Gastrocnemius medialis (tissue), 4 donors: ENCODE data around the gene CPED1. TPM values are rescaled to one million over a fixed set of nuclear protein-coding genes. Genes with fewer than 3 reads are reported as not detected.
A peak's percentile ranks its signal among the peaks of the same experiment; 100 is the strongest.

Source experiments
- ATAC-seq, 2 donors: fragments of 150-250 bp; one replicate each; pipeline ENCODE4 v1.9.1; 2016
- DNase-seq, 2 donors: peaks; one replicate each; pipeline ENCODE4 v3.0.0-alpha.2; 2019
- H3K27ac ChIP-seq, 4 donors: fragments of 200-600 bp; sonication (generic); 1 replicate in 1 of 4; 2 replicates in 3 of 4; pipeline ENCODE4 v1.5.1; 2016 to 2018; ENCODE audit warnings: mild to moderate bottlenecking in 2 of 4, moderate library complexity in 1 of 4
- H3K27me3 ChIP-seq, 3 donors: fragments of 200-600 bp; sonication (generic) in 2 of 3; 1 replicate in 1 of 3; 2 replicates in 2 of 3; pipeline versions ENCODE4 v1.5.1 to v1.6.0; 2016 to 2019; ENCODE audit warnings: mild to moderate bottlenecking in 1 of 3, moderate library complexity in 1 of 3
- H3K36me3 ChIP-seq, 2 donors: fragments of 200-600 bp; sonication (generic) in 1 of 2; one replicate each; pipeline ENCODE4 v1.5.1; 2017 to 2018
- H3K4me1 ChIP-seq, 2 donors: fragments of 200-600 bp; sonication (generic) in 1 of 2; one replicate each; pipeline ENCODE4 v1.5.1; 2016 to 2017; ENCODE audit warnings: mild to moderate bottlenecking in 2 of 2
- H3K4me3 ChIP-seq, 4 donors: fragments of 200-600 bp; sonication (generic) in 3 of 4; 1 replicate in 1 of 4; 2 replicates in 3 of 4; pipeline ENCODE4 v1.5.1; 2016 to 2019; ENCODE audit warnings: mild to moderate bottlenecking in 2 of 4
- H3K9me3 ChIP-seq, 3 donors: fragments of 200-600 bp; sonication (generic) in 2 of 3; 1 replicate in 1 of 3; 2 replicates in 2 of 3; pipeline ENCODE4 v1.5.1; 2016 to 2019
- POLR2A ChIP-seq, 2 donors: fragments of 450-650 bp; IDR thresholded peaks; one replicate each; pipeline ENCODE4 v1.6.1; 2017; ENCODE audit warnings: antibody characterized with exemption in 2 of 2, mild to moderate bottlenecking in 2 of 2, moderate library complexity in 2 of 2
- in situ Hi-C, 4 donors: fragments of 200-750 bp; cut with MboI; loops; one replicate each; pipeline versions ENCODE4 v1.15.0 to v1.8.0; 2017; ENCODE audit warnings: low sequenced_read_pairs in 4 of 4
- intact Hi-C: fragments of 100-400 bp; cut with DNase I; formaldehyde crosslinking; loops from one replicate; pipeline ENCODE4 v1.15.1; 2023; ENCODE audit warnings: low total_unique reads
- total RNA-seq, 4 donors: library from RNA; depleted of rRNA; stranded (reverse); fragments of >200 nt; gene quantifications; one replicate each; pipeline versions ENCODE4 v1.1.0 to v1.2.3, GENCODE V29; 2016
- TF ChIP-seq, protein P1 (sequence below), 5 experiments: fragments of 450-650 bp in 3 of 5; fragments of 200-600 bp in 2 of 5; sonication (generic) in 2 of 5; IDR thresholded peaks in 4 of 5; conservative IDR thresholded peaks in 1 of 5; 1 replicate in 4 of 5; 2 replicates in 1 of 5; pipeline ENCODE4 v1.5.1; 2016 to 2019; ENCODE audit warnings: antibody characterized with exemption in 5 of 5, mild to moderate bottlenecking in 3 of 5, moderate library complexity in 3 of 5

CPED1 gene
- total RNA-seq, 4 donors from 2014 or later, result 4.8 to 35.5 (median 34.1) TPM

DNA sequence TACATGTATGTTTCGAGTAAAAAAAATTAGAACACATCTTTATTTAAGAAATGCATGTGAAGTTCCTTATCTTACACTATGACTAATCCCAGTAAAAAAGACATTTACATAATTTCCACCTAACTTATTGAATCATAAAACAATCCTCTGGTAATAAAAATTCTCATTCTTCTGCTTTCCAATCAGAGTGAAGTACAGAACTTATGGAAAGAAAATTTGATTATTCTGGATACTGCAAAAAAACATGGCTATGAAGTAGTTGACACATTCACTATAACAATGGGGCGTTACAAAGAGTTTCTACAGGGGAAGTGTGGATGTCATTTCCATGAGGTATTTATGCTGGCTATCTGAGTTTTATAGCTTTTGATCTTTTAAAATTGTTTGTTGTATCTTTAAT is 282.6 kb downstream of the CPED1 start:
- no peak overlapping the region for H3K27ac ChIP-seq
- H3K36me3 ChIP-seq, result peaks cover 0 to 32% of the 10 kb centered on the region in 2 donors
- DNase-seq (no peak), ATAC-seq (no peak)
- intact Hi-C loops, result no loop called here
- TF ChIP-seq POLR2A (IDR thresholded peaks at IDR 0.05), result no peak
- TF ChIP-seq, protein P1, sequence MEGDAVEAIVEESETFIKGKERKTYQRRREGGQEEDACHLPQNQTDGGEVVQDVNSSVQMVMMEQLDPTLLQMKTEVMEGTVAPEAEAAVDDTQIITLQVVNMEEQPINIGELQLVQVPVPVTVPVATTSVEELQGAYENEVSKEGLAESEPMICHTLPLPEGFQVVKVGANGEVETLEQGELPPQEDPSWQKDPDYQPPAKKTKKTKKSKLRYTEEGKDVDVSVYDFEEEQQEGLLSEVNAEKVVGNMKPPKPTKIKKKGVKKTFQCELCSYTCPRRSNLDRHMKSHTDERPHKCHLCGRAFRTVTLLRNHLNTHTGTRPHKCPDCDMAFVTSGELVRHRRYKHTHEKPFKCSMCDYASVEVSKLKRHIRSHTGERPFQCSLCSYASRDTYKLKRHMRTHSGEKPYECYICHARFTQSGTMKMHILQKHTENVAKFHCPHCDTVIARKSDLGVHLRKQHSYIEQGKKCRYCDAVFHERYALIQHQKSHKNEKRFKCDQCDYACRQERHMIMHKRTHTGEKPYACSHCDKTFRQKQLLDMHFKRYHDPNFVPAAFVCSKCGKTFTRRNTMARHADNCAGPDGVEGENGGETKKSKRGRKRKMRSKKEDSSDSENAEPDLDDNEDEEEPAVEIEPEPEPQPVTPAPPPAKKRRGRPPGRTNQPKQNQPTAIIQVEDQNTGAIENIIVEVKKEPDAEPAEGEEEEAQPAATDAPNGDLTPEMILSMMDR (IDR thresholded peaks at IDR 0.05 in 4 of 5, conservative IDR thresholded peaks at IDR 0.05 in 1 of 5), result no peak
- H3K4me3 ChIP-seq, result no peak overlapping the region
- peaks cover 0 to 3% of the 10 kb centered on the region in 2 donors for H3K4me1 ChIP-seq
- no peaks in the 10 kb centered on the region for H3K27me3 ChIP-seq
- no peaks in the 10 kb centered on the region for H3K9me3 ChIP-seq
- in situ Hi-C loops, result no loop called here

DNA sequence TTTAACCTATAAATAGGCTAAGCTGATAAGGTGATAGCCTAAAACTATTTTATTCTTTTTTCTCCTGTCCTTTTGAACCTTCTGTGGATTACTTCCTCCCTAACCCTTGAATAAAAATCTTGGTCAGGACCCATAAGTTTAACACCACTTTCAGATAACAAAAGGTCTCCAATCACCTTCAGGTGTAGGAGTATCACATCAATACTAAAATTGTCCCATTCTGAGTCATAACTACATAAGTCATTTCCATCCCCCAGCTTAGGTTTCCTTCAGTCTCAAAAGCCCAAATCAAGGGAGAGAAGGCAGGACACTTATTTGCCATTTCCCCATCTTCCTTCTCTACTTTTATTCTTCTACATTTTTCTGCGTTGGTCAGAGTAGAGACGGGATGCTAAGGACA is 283.4 kb downstream of the CPED1 start:
- no peak overlapping the region for H3K4me3 ChIP-seq
- TF ChIP-seq, protein P1 (IDR thresholded peaks at IDR 0.05 in 4 of 5, conservative IDR thresholded peaks at IDR 0.05 in 1 of 5), result no peak
- TF ChIP-seq POLR2A (IDR thresholded peaks at IDR 0.05), result no peak
- no peak for DNase-seq
- no peaks in the 10 kb centered on the region for H3K9me3 ChIP-seq
- H3K4me1 ChIP-seq, result peaks cover 0 to 3% of the 10 kb centered on the region in 2 donors
- H3K36me3 ChIP-seq, result peaks cover 0 to 25% of the 10 kb centered on the region in 2 donors
- intact Hi-C loops (no loop called here), in situ Hi-C loops (no loop called here)
- ATAC-seq, result no peak
- no peak overlapping the region for H3K27ac ChIP-seq
- no peaks in the 10 kb centered on the region for H3K27me3 ChIP-seq

DNA sequence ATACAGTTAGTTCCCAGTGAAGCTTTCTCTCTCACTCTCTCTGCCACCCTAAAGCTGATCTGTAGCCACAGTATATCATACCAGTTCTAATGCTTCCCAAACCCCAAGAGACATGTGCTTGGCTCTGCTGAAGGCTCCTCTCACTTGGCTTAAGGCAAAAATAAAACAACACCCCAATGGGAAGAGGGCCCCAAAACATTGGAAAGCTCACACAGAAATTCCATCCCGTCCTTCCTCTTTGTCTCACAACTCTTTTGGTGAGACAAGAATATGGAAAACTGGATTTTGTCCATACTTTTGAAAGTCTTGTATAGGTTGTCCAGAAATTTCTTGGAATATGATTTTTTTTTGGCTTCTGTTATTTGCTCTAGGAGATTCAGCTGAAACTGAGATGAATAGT is 284.2 kb downstream of the CPED1 start:
- Histone ChIP-seq H3K4me1 (peaks cover 0 to 3% of the 10 kb centered on the region in 2 donors), H3K27ac (no peak overlapping the region), H3K36me3 (peaks cover 0 to 21% of the 10 kb centered on the region in 2 donors), H3K4me3 (no peak overlapping the region), H3K27me3 (no peaks in the 10 kb centered on the region), H3K9me3 (no peaks in the 10 kb centered on the region)
- DNase-seq (no peak), ATAC-seq (no peak)
- TF ChIP-seq, protein P1 (IDR thresholded peaks at IDR 0.05 in 4 of 5, conservative IDR thresholded peaks at IDR 0.05 in 1 of 5), result no peak
- no peak for TF ChIP-seq POLR2A (IDR thresholded peaks at IDR 0.05)
- intact Hi-C loops (no loop called here), in situ Hi-C loops (no loop called here)

DNA sequence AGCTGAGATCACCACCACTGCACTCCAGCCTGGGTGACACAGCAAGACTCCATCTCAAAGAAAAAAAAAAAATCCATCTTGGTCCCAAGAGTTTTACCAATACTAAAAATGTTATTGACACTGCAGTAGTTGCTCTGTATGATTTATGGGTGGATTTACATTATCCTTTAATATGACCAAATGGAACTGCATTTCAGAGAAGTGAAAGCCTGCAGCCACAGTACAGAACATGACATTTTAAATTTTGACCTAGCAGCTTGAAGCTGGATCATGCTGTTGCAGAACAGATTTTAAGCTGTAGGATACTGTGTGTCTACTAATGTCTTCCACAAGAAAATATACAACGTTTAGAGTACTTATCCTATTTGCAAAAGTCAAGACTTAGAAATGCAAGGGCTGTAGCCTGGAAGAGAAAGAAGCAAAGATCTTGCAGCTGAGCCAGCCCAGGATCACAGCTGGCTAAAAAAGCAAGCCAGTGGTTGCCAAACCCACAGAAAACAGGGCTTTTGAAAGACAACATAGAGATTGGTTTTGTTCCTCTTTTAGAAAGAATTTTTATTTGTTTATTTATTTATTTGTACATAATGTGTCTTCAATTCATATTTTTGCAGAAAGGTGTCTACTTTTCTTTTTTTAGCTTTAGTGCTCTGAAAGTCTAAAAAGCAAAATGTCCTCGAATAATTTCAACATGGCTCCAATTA is 285.1 kb downstream of the CPED1 start:
- DNase-seq (no peak), ATAC-seq (no peak)
- intact Hi-C loops (no loop called here), in situ Hi-C loops (no loop called here)
- Histone ChIP-seq H3K4me3 (no peak overlapping the region), H3K4me1 (peaks cover 0 to 3% of the 10 kb centered on the region in 2 donors), H3K27me3 (no peaks in the 10 kb centered on the region), H3K27ac (peak overlapping the region in 1 of 4 donors; percentile 1), H3K9me3 (no peaks in the 10 kb centered on the region), H3K36me3 (peaks cover 0 to 11% of the 10 kb centered on the region in 2 donors)
- TF ChIP-seq, protein P1 (IDR thresholded peaks at IDR 0.05 in 4 of 5, conservative IDR thresholded peaks at IDR 0.05 in 1 of 5), result no peak
- TF ChIP-seq POLR2A (IDR thresholded peaks at IDR 0.05), result no peak
